GM19023 (cell line): ENCODE data around the gene NCKAP1.
"Not testable (repeated sequence)": the region's sequence is repeated elsewhere in the genome, so short reads cannot be mapped to it uniquely, and the experiment has no call there.

Experiments
- ATAC-seq: cut with Tn5 transposase; IDR thresholded peaks from one replicate; pipeline ENCODE4 v1.9.1; 2021; ENCODE audit warnings: mild to moderate bottlenecking, moderate library complexity; ENCODE audit not compliant: unreplicated experiment

Gene NCKAP1

GRCh38 chr2:183009249-183009899 is 28.9 kb downstream of the NCKAP1 start:
- no peak for ATAC-seq

GRCh38 chr2:183001948-183002347 is 36.3 kb downstream of the NCKAP1 start:
- no peak for ATAC-seq

GRCh38 chr2:183000846-183001245 is 37.4 kb downstream of the NCKAP1 start:
- no peak for ATAC-seq

GRCh38 chr2:182999348-183000028 is 38.8 kb downstream of the NCKAP1 start:
- ATAC-seq, result no peak

GRCh38 chr2:182994228-182994912 is 43.9 kb downstream of the NCKAP1 start:
- no peak for ATAC-seq

GRCh38 chr2:182982941-182983340 is 55.3 kb downstream of the NCKAP1 start:
- ATAC-seq, result no peak

- ATAC-seq, result not testable (repeated sequence)
Measured at GRCh38 chr2:182981475-182981874, 56.8 kb downstream of the NCKAP1 start.

GRCh38 chr2:182980652-182981051 is 57.6 kb downstream of the NCKAP1 start:
- ATAC-seq, result no peak

GRCh38 chr2:182980115-182980514 is 58.1 kb downstream of the NCKAP1 start:
- no peak for ATAC-seq

GRCh38 chr2:182977463-182977862 is 60.8 kb downstream of the NCKAP1 start:
- peak; percentile 46 for ATAC-seq

- no peak for ATAC-seq
Measured at GRCh38 chr2:182973441-182974352, 64.6 kb downstream of the NCKAP1 start.

GRCh38 chr2:182972548-182972942 is 65.7 kb downstream of the NCKAP1 start:
- no peak for ATAC-seq

GRCh38 chr2:182971820-182972547 is 66.3 kb downstream of the NCKAP1 start:
- ATAC-seq, result peak; percentile 65

- no peak for ATAC-seq
Measured at GRCh38 chr2:182970486-182970885, 67.8 kb downstream of the NCKAP1 start.

GRCh38 chr2:182968493-182968892 is 69.8 kb downstream of the NCKAP1 start:
- ATAC-seq, result no peak

GRCh38 chr2:182966356-182966755 is 71.9 kb downstream of the NCKAP1 start:
- not testable (repeated sequence) for ATAC-seq

GRCh38 chr2:182962641-182963040 is 75.6 kb downstream of the NCKAP1 start:
- ATAC-seq, result no peak

GRCh38 chr2:182960869-182961268 is 77.4 kb downstream of the NCKAP1 start:
- not testable (repeated sequence) for ATAC-seq

GRCh38 chr2:182954789-182955188 is 83.5 kb downstream of the NCKAP1 start:
- no peak for ATAC-seq

GRCh38 chr2:182952741-182953450 is 85.4 kb downstream of the NCKAP1 start:
- no peak for ATAC-seq
